Measurements from ENCODE around the gene TRAF3IP3. TPM values are rescaled to one million over a fixed set of nuclear protein-coding genes. Genes with fewer than 3 reads are reported as not detected.

Gene TRAF3IP3
- total RNA-seq, 1 experiment from 2014 or later = not detected

- DNase-seq (ENCODE audit: extremely low read depth, low read depth) = no peak
These were observed 66.9 kb downstream of the TRAF3IP3 start for GRCh38 chr1:209822706-209823105.

GRCh38 chr1:209823143-209824041 lies 67.5 kb downstream of the TRAF3IP3 start:
- peak; percentile 67 for DNase-seq (ENCODE audit: extremely low read depth, low read depth)

GRCh38 chr1:209825591-209826434 lies 70.0 kb downstream of the TRAF3IP3 start:
- DNase-seq (ENCODE audit: extremely low read depth, low read depth) = no peak

- DNase-seq (ENCODE audit: extremely low read depth, low read depth) = peak; percentile 98
These were observed 71.8 kb downstream of the TRAF3IP3 start, which contains the start of gene UTP25 for GRCh38 chr1:209827384-209828262. UTP25 (plus strand) TSS chr1:209827972; CDS start chr1:209828064, 92 bp downstream.

- no peak for DNase-seq (ENCODE audit: extremely low read depth, low read depth)
These were observed 73.9 kb downstream of the TRAF3IP3 start for GRCh38 chr1:209829716-209830115.

- no peak for DNase-seq (ENCODE audit: extremely low read depth, low read depth)
These were observed 74.9 kb downstream of the TRAF3IP3 start for GRCh38 chr1:209830722-209831121.

GRCh38 chr1:209831615-209832014 lies 75.8 kb downstream of the TRAF3IP3 start:
- no peak for DNase-seq (ENCODE audit: extremely low read depth, low read depth)

Other genes starting within 250 kb of the TRAF3IP3 start
- not detected in 2 replicates for gene CAMK1G, start 172.3 kb upstream of the TRAF3IP3 start, total RNA-seq (2014; rRNA removed; shearing (Covaris generic))
- 19.1 and 19.7 TPM in 2 replicates for gene LAMB3, start 103.6 kb upstream of the TRAF3IP3 start, total RNA-seq (2014; rRNA removed; shearing (Covaris generic))
- 2.7 and 3.4 TPM in 2 replicates for gene G0S2, start 80.6 kb upstream of the TRAF3IP3 start, total RNA-seq (2014; rRNA removed; shearing (Covaris generic))
- gene HSD11B1, start 51.2 kb upstream of the TRAF3IP3 start, total RNA-seq (2014; rRNA removed; shearing (Covaris generic)) = not detected in 2 replicates
- gene C1orf74, start 28.5 kb downstream of the TRAF3IP3 start, total RNA-seq (2014; rRNA removed; shearing (Covaris generic)) = 4.6 and 5.4 TPM in 2 replicates
- gene IRF6, start 50.1 kb downstream of the TRAF3IP3 start, total RNA-seq (2014; rRNA removed; shearing (Covaris generic)) = 0.10 and 0.20 TPM in 2 replicates
- 28.8 and 29.2 TPM in 2 replicates for gene UTP25, start 71.9 kb downstream of the TRAF3IP3 start, total RNA-seq (2014; rRNA removed; shearing (Covaris generic))
- gene SYT14, start 182.2 kb downstream of the TRAF3IP3 start, total RNA-seq (2014; rRNA removed; shearing (Covaris generic)) = under 0.01 and 0.06 TPM in 2 replicates